Peyer's patch (tissue), 4 donors: ENCODE results near the gene NUSAP1.

ENCODE experiments used
- CTCF ChIP-seq, 6 experiments: fragments of 450-650 bp in 4 of 6; fragments of 200-600 bp in 2 of 6; sonication (generic) in 1 of 6; IDR thresholded peaks; one replicate each; pipeline ENCODE4 v1.5.1; 2017 to 2019; ENCODE audit warnings: antibody characterized with exemption in 6 of 6, mild to moderate bottlenecking in 3 of 6, moderate library complexity in 1 of 6
- POLR2A ChIP-seq, 2 donors: fragments of 450-650 bp; IDR thresholded peaks; one replicate each; pipeline ENCODE4 v1.5.1; 2017; ENCODE audit warnings: antibody characterized with exemption in 2 of 2, mild to moderate bottlenecking in 2 of 2, moderate library complexity in 2 of 2

DNA sequence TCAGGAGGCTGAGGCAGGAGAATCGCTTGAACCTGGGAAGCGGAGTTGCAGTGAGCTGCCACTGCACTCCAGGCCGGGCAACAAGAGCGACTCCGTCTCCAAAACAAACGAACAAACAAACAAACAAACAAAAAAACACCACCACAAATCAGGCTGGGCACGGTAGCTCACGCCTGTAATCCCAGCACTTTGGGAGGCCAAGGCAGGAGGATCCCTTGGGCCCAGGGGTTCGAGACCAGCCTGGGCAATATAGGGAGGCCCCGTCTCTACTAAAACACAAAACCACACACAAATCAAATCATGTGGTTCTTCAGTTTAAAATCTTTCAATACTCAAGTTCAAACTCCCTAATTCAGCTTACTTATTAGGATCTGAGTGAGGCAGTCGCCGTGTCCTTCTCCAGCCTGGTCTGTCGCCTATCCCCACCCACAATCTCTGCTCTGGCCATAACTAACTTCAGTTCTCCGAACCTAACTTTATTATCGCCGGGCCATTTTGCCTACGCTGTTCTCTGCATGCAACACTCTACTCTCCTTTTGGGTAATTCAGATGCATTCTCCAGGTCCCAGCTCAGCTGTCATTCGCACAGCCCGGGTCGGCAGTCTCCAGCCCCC is 83.6 kb downstream of the NUSAP1 start:
- TF ChIP-seq CTCF (IDR thresholded peaks at IDR 0.05) (no peak), POLR2A (IDR thresholded peaks at IDR 0.05) (no peak)
